Osteocyte (in vitro differentiated cells): ENCODE results near the gene BNC2. TPM values are rescaled to one million over a fixed set of nuclear protein-coding genes. Genes with fewer than 3 reads are reported as not detected.

Experiments
- DNase-seq: peaks from one replicate; pipeline ENCODE4 v3.0.0; 2021; ENCODE audit warnings: mixed read lengths; ENCODE audit not compliant: unreplicated experiment; ENCODE audit errors: extremely low spot score
- H3K27ac Mint-ChIP-seq: one replicate; pipeline ENCODE4 v1.8.0; 2021; ENCODE audit warnings: mild to moderate bottlenecking, mixed read lengths; ENCODE audit not compliant: unreplicated experiment
- H3K27me3 Mint-ChIP-seq: one replicate; pipeline ENCODE4 v1.8.0; 2021; ENCODE audit warnings: mixed read lengths; ENCODE audit not compliant: unreplicated experiment
- H3K36me3 Mint-ChIP-seq: one replicate; pipeline ENCODE4 v1.8.0; 2021; ENCODE audit warnings: mixed read lengths; ENCODE audit not compliant: unreplicated experiment
- H3K4me1 Mint-ChIP-seq: one replicate; pipeline ENCODE4 v1.8.0; 2021; ENCODE audit warnings: mixed read lengths; ENCODE audit not compliant: unreplicated experiment
- H3K4me3 Mint-ChIP-seq: one replicate; pipeline ENCODE4 v1.8.0; 2021; ENCODE audit warnings: mild to moderate bottlenecking, moderate library complexity, mixed read lengths; ENCODE audit not compliant: unreplicated experiment
- H3K9me3 Mint-ChIP-seq: one replicate; pipeline ENCODE4 v1.8.0; 2021; ENCODE audit warnings: mixed read lengths; ENCODE audit not compliant: unreplicated experiment
- total RNA-seq: library from RNA; stranded (reverse); gene quantifications from 2 replicates; pipeline ENCODE4 v1.2.1, GENCODE V29; 2021
- TF ChIP-seq, protein P1 (sequence below): fragments of 200-600 bp; sonication (generic); IDR thresholded peaks from 2 replicates; pipeline ENCODE4 v1.5.0; 2021; ENCODE audit warnings: antibody characterized with exemption, mild to moderate bottlenecking, moderate library complexity

Gene BNC2
- total RNA-seq, 1 donor from 2014 or later, result 66.5 TPM

DNA sequence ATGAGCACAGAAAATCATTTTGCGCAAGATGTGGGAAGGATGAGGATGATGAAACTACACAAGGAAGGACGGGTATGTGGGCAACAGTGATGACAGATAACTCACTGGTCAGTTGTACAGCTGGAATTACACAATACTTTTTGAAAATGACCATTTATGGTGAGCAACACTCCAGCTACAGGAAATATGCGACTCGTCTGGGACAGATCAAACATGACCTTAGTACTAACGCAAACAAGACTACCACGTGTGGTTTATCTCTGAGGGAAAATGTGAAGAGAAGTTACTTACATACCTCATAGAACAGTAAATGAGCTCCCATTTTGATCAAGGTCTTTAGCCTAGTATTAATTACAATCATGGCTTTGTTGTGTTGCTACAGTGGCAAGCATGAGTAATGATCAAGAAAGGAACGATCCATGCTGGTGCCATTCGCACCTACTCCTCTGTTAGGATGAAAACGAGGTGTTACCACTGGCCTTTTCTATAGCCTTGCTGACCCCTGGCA, 456.9 kb downstream of the BNC2 start:
- H3K4me1 Mint-ChIP-seq, result peaks cover 43% of the 10 kb centered on the region
- no peaks in the 10 kb centered on the region for H3K9me3 Mint-ChIP-seq
- no peak for DNase-seq
- H3K4me3 Mint-ChIP-seq, result no peak overlapping the region
- TF ChIP-seq, protein P1, sequence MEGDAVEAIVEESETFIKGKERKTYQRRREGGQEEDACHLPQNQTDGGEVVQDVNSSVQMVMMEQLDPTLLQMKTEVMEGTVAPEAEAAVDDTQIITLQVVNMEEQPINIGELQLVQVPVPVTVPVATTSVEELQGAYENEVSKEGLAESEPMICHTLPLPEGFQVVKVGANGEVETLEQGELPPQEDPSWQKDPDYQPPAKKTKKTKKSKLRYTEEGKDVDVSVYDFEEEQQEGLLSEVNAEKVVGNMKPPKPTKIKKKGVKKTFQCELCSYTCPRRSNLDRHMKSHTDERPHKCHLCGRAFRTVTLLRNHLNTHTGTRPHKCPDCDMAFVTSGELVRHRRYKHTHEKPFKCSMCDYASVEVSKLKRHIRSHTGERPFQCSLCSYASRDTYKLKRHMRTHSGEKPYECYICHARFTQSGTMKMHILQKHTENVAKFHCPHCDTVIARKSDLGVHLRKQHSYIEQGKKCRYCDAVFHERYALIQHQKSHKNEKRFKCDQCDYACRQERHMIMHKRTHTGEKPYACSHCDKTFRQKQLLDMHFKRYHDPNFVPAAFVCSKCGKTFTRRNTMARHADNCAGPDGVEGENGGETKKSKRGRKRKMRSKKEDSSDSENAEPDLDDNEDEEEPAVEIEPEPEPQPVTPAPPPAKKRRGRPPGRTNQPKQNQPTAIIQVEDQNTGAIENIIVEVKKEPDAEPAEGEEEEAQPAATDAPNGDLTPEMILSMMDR, result no peak
- no peak overlapping the region for H3K27ac Mint-ChIP-seq
- peaks cover 16% of the 10 kb centered on the region for H3K36me3 Mint-ChIP-seq
- H3K27me3 Mint-ChIP-seq, result peaks cover 2% of the 10 kb centered on the region

DNA sequence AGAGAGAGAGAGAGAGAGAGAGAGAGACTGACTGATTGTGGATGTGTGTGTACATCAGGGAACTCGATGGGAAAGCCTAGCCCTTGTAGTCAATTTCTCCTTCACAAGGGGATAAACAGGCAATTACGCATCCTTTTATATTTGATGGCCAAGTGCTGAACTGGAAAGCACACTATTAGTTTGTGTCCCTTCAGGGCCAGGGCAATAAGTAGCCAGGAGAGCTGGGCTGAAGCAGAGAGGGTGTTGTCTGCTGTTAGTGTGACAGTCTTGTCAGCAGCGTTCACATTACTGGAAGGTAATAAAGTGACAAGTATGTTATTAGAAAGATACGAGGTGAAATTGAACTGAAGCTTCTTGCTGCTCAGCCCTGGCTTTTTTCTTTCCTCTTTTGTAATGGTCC, 457.7 kb downstream of the BNC2 start:
- TF ChIP-seq, protein P1, result no peak
- DNase-seq, result no peak
- H3K4me1 Mint-ChIP-seq, result peaks cover 35% of the 10 kb centered on the region

DNA sequence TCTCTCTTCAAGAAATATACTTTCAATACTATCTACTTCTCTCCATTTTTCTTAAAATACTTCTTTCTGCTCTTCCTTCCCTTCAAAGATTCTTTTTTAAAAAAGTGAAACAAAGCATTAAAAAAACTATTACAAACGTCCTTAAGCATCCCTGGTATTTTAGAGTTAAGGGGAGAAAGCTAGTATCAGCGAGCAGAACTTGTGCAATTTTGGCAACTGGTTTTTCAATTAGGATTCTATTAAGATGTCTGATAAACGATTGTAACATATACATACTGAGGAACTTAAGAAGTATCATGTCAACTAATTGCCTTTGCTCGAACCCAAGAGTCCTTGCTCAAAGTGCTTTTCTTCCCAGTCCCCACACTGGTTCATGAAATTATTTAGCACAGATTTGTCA, 459.2 kb downstream of the BNC2 start:
- peaks cover 4% of the 10 kb centered on the region for H3K27me3 Mint-ChIP-seq
- H3K9me3 Mint-ChIP-seq, result no peaks in the 10 kb centered on the region
- H3K4me1 Mint-ChIP-seq, result peaks cover 26% of the 10 kb centered on the region
- H3K4me3 Mint-ChIP-seq, result no peak overlapping the region
- H3K36me3 Mint-ChIP-seq, result peaks cover 14% of the 10 kb centered on the region
- H3K27ac Mint-ChIP-seq, result no peak overlapping the region
- TF ChIP-seq, protein P1, result no peak
- no peak for DNase-seq

More for the DNA sequence above, 457.7 kb downstream of the BNC2 start:
- H3K9me3 Mint-ChIP-seq, result no peaks in the 10 kb centered on the region
- peaks cover 4% of the 10 kb centered on the region for H3K27me3 Mint-ChIP-seq
- H3K36me3 Mint-ChIP-seq, result peaks cover 16% of the 10 kb centered on the region
- H3K27ac Mint-ChIP-seq, result no peak overlapping the region
- H3K4me3 Mint-ChIP-seq, result no peak overlapping the region

DNA sequence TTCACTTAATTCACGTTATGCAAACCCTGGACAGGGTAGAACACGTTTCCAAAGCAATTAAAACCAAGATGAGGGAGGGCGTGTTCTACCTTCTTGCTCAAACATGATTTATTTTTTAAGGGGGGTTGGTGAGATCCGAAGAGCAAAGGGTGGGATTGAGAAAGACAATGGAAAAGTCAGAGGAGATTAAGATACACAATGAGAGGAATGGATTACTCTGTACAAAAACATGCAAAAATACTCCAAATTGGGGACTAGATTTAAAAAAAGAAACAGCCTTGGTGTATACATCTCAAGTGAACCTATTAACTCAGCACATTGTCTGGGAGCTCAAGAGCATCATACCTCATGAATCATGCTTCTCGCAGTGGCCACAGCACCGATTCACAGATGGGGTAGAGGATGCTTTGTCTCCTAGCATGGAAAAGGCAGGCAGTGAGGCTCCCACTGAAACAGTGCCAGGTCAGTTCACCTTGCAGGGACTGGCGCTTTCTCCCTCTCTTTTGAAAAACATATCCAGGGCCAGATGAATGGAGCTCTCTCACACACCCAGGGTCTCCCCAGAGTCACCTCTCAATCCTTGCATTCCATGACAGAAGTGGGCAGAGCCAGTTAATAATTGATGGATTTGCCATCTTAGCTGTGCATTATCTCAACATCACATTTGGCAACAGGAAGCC, 459.7 kb downstream of the BNC2 start:
- no peaks in the 10 kb centered on the region for H3K9me3 Mint-ChIP-seq
- H3K4me3 Mint-ChIP-seq, result no peak overlapping the region
- peaks cover 4% of the 10 kb centered on the region for H3K27me3 Mint-ChIP-seq
- peaks cover 13% of the 10 kb centered on the region for H3K36me3 Mint-ChIP-seq
- H3K27ac Mint-ChIP-seq, result no peak overlapping the region
- TF ChIP-seq, protein P1, result no peak
- peaks cover 22% of the 10 kb centered on the region for H3K4me1 Mint-ChIP-seq
- no peak for DNase-seq

DNA sequence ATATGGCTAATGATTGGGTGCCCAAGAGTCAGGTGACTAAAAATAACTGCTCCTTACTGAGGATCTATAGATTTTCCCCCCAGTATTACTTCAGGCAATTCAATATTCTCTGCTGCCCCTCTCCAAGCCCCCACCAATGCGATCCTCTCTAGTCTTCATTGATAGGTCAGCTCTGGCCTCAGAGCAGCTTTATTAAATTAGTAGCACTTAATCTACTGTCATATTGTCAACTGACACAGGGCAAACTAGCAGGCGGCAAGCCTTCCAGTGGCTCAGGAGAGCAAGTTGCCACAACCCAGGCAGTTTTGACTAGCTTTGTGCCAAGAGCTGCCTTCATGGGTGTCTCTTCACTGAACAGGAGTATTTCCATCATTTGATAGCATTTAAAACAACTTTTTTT, 462.9 kb downstream of the BNC2 start:
- Mint-ChIP-seq H3K4me3 (no peak overlapping the region), H3K9me3 (peaks cover 7% of the 10 kb centered on the region), H3K27me3 (peaks cover 4% of the 10 kb centered on the region), H3K36me3 (peaks cover 7% of the 10 kb centered on the region), H3K4me1 (peaks cover 12% of the 10 kb centered on the region), H3K27ac (no peak overlapping the region)
- no peak for DNase-seq
- TF ChIP-seq, protein P1, result no peak
